HG03060 (cell line): ENCODE data around the gene MYO18B.

ENCODE experiments used
- ATAC-seq: cut with Tn5 transposase; IDR thresholded peaks from one replicate; pipeline ENCODE4 v1.9.1; 2021; ENCODE audit warnings: low read depth, moderate number of reproducible peaks; ENCODE audit not compliant: unreplicated experiment

The MYO18B gene

DNA sequence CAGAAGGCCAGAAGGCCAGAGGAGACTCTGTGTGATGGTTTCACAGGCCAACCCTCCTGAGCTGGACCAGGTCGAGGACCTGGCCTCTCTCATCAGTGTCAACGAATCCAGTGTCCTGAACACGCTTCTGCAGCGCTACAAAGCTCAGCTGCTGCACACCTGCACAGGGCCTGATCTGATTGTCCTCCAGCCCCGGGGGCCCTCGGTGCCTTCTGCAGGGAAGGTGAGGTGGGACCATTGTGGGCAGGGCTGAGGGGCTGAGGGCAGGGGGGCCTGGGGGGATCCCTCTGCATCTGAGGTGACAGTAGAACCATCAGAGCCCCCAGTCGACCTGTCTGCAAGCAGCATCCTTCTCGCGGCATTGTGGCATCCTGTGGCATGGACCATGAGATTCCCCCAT, 30.3 kb downstream of the MYO18B start:
- ATAC-seq: no peak

DNA sequence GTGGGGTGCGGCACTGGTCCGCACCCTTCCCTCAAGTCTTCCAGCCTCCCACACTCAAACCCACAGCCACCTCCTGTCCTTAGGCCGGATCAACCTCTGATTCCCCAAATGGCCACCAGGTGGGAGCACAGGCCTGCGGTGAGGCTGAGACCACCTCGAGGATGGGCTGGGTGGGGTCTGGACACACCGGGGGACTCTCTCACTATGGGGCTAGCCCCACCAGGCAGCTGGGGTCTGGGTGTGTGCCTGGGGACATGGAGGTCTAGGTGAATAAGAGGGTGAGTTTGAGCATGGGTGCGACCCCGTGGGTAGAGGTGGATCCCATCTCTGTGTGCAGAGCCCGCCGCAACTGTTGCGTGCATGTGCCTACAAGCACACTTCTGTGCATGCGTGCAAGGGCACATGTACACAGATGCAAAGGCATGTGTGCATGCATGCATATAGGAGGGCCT, 32.6 kb downstream of the MYO18B start:
- ATAC-seq: no peak

DNA sequence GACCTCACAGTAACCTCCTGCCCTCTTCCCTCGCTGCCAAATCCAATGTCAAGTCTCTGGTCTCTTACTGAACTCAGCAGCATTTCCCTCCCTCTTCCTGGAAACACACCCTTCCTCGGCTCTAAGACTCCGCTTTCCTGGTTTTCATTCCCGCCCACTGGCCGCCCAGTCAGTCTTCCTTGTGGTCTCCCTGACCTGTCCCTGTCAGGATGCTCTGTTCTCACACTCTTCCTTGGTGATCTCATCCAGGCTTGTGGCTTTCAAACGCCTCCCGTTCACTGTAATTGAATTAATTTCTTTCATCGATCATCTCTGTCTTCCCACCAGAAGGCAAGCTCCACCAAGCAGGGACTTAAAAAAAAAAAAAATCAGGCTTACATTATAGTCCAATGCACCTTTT, 33.5 kb downstream of the MYO18B start:
- no peak for ATAC-seq

DNA sequence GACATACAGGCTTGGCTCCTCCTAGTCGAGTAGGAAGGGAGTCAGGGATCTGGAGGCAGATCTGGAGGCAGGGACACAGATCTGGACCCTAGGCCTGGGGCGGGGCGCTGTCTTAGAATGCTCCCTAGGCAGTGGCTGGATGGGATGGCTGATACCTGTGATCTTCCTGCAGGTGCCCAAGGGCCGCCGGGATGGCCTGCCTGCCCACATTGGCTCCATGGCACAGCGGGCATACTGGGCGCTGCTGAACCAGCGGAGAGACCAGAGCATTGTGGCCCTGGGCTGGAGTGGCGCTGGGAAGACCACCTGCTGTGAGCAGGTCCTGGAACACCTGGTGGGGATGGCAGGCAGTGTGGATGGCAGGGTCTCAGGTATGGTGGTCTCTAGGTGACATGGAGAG, 35.4 kb downstream of the MYO18B start:
- ATAC-seq: no peak

- ATAC-seq: no peak
These were observed 35.9 kb downstream of the MYO18B start for GRCh38 chr22:25777870-25778269.

GRCh38 chr22:25779426-25779825, 37.4 kb downstream of the MYO18B start:
- no peak for ATAC-seq

DNA sequence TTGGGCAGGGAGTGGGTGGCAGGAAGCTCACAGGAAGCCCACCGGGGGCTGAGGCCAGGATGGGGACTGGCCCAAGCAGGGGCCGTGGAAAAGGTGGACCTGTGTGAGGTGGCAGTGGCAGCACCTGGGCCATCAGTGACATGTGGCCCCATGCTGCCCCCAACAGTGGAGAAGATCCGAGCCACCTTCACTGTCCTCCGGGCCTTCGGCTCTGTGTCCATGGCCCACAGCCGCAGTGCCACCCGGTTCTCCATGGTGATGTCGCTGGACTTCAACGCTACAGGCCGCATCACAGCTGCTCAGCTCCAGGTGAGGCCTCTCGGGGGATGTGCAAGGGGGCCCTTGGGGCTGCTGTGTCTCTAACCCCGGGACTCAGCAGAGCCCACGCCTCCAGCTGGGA, 37.9 kb downstream of the MYO18B start:
- no peak for ATAC-seq

GRCh38 chr22:25780673-25781072, 38.7 kb downstream of the MYO18B start:
- ATAC-seq: no peak

- ATAC-seq: no peak
These were observed 39.8 kb downstream of the MYO18B start for GRCh38 chr22:25781801-25782200.

- no peak for ATAC-seq
These were observed 40.8 kb downstream of the MYO18B start for GRCh38 chr22:25782831-25783230.

- no peak for ATAC-seq
These were observed 41.9 kb downstream of the MYO18B start for GRCh38 chr22:25783856-25784255.

DNA sequence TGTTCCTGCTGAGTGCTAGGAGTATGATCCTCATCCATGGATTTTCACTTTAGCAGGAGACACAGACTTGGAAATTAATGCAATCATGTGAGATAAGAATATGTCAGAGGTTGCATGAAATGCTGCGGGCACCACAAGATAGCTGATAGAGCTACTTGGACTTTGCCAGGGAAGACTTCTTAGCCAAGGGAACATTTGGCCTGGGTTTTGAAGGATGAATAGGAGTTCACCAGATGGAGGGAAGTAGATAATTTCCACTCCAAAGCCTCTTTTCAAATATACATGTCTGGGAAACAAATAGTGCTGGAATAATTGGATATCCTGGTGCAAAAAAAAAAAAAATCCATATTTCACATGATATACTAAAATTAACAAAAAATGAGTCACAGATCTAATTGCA, 44.2 kb downstream of the MYO18B start:
- ATAC-seq: no peak

DNA sequence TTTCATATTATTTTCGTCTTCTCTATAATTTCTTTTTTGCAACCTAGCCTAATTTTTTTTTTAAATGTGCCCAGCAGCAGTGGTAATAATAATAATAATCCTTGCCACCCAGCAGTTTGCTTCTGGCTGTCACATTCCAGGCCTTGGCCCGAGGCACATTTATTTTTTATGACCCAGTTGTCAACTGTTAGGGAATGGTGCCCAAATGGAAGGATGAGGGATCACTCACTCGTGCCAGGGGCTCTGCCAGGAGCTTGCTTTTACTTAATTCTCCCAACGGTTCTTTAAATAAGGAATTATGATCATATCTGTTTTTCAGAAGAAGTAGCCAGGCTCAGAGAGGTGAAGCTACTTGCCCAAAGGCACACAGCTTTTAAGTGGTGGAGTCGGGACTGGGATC, 49.6 kb downstream of the MYO18B start:
- no peak for ATAC-seq

DNA sequence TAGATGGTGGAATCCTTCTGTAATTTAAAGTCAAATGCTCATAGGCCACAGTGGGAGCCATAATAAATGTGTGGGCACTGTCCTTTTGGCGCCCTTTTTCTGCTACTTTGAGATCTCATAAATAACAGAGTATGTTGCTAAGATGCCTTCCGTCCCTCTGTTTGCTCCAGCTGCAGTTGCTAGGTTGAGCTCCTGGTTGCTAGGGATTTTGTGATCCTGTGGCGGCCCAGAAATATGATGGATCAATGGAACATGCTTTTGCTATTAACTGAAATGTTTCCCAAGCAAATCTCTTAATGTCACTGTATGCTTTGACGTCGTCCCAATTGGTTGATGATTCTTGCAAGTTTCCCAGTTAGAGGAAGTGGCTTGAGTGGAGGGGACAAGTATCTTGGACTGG, 53.5 kb downstream of the MYO18B start:
- no peak for ATAC-seq

DNA sequence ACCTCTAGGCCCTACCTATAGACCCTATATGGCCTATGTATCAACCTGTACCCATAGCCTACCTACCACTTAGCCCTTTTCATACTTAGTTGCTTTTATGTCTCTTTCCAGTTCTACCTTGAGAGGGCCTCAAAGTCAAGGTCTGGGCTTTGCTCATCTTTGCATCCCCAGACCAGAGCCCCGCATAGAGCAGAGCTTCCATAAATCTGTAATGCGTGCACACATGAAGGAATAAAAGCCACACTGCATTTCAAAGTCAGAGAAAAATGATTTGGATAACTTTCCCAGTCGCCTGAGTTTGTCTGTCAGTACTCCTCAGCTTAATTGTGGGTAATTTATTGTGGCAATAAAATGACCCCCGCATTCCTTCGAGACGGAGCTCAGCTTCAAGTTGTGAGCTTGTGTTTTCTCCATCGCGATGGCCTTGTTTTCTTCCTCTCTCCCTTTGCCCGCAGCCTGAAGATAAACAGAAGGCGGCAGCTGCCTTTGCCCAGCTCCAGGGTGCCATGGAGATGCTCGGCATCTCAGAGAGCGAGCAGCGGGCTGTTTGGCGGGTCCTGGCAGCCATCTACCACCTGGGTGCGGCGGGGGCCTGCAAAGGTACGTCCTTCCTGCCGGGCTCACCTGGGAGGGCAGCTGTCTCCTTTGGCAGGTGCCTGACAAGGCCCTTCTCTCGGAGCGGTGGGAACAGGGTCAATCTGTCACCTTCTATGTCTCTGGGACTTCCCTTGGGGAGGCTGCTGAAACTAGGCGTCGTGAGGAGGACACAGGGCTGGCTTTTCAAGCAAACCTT, 55.7 kb downstream of the MYO18B start:
- no peak for ATAC-seq

- no peak for ATAC-seq
These were observed 58.8 kb downstream of the MYO18B start for GRCh38 chr22:25800766-25801165.

GRCh38 chr22:25802018-25802417, 60.0 kb downstream of the MYO18B start:
- no peak for ATAC-seq

GRCh38 chr22:25804676-25805075, 62.7 kb downstream of the MYO18B start:
- ATAC-seq: no peak

DNA sequence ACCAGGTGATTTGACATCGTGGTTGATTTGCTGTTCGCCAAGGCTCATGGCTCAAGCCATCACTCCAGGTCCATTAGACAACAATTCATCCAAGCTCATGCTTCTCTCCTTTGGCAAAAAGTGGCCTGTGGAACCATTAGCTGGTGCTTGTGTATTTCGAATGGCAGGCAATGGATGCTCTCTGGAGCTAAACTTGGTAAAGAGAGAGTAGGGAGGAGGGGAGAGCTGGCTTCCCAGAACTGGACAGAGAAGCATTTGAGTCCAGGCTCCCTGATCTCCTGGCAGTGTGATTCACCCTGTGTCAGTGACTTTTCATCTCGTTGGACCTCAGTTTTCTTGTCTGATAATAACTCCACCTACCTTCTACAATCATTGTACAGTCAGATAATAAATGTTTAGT, 64.6 kb downstream of the MYO18B start:
- no peak for ATAC-seq

DNA sequence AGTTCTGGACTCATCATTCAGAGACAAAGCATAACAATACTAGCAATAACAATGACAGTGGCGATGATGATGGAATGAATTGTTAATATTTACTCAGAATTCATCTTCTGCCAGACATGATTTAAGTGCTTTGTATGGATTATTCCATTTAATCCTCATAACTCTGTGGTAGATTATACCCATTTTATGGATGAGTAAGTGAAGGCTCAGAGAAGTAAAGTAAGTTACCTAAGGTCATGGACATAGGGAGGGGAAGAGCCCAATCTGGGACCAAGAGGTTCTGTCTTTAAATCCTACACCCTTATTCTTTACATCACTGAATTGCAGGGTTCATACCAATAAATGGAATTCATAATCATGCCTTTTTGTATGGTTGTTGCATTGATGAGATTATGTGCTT, 72.7 kb downstream of the MYO18B start:
- no peak for ATAC-seq

DNA sequence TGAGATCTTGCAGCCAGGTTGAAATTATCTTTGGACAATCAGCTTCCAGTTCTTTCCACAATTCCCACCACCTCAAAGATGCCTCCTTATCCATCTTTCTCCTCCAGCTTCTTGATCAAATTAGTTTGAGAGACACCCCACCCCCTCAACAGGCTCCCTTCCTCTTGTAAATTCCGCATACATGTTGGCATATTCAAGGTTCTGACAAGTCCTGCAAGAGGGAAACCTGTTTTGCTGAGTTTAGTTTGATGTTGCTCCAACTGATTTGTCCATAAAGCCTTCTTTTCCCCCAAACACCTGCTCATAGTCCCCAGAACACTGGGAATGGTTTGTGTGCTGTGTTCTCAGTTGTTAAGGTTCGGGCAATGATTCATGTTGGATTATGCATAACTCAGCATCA, 73.6 kb downstream of the MYO18B start:
- ATAC-seq: no peak

- no peak for ATAC-seq
These were observed 74.6 kb downstream of the MYO18B start for GRCh38 chr22:25816522-25817059.
